Midbrain (tissue), 1 donor: ENCODE measurements around the gene STK4.

Experiments used
- DNase-seq: peaks from one replicate; lab custom pipeline; 2025; lab: John Stamatoyannopoulos, UW

The STK4 gene

DNA sequence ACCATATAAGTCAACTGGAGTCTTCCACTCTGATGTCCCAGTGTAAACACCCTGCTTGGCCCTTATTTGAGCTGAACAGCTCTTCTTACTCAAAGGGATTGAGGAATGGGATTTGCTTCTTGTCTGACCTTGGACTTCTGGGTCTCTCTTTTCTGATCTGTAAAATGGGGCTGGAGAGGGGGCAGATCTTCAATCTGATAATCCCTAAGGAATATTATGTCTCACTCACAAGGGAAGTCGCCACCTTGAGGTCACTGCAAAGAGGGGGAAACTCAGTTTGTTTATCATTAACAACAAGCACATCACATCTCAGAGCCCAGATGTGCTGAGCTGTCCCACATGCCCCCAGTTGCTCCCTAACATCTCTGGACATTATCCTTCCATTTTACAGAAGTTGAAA is 119.6 kb downstream of the STK4 start:
- DNase-seq = no peak

DNA sequence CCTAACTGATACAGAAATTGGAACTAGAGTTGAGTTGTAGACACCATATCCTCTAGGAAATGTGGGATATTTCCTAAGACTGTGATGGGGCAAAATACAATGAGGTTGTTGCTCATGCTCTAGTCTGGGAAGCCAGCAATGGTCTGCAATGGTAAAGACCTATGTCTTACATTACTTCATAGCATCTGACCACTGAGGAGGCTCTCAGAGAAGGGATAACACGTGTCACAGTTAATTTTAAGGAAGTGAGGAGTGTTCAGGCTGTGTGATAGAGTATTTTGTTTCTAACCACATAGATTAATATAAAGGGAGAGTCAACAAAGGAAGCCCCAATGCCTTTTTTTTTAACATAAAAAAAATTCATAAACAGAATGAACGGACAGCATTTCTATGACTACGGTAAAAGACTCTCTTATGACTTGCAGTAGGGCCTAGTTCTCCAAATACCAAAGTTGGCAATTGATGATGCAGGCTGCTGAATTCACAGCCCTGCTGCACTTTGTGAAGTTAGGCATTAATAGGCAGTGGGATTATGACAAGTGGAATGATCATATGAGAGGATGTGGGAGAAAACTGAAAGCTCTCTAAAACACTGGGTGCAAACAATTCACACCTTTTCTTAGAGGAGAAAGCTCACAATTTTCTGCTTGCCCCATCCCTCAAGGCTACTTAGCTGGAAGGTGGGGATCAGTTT is 120.9 kb downstream of the STK4 start:
- DNase-seq = no peak

DNA sequence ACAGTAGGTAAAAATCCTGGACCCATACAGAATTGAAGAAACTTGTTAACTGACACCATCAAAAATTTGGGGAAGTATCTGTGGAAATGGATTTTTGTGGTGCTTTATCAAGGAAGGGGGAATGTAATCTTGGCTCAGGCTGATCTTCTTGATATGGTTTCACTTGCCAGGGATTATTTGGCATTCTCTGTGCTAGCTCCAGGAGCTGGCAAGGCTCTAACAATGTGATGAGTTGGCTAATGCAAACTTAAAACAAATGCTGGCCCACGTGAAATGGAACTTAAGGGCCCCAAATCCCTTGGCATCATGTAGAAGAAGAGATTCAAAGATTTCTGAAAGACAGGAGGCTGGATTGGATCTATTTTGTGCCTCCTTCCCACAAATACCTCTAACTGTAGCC is 121.5 kb downstream of the STK4 start:
- DNase-seq = no peak

DNA sequence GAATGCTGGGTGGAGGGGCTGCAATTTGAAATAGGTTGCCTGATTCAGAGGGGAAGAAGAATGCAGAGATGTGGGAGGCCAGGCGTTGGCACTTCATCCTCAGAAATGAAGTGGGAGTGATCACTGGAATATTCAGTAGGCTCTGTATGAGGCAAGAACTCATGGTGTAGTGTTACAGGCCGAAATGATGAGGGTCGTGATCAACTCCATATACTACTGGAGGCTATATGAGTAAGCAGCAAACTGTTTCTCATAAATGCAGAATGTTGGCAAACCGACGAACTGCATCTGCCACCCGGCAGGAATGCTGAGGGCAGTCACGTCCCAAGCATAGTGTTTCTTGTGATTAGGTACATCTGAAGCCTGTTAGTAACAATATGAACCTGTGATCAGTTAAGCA is 121.9 kb downstream of the STK4 start:
- no peak for DNase-seq

DNA sequence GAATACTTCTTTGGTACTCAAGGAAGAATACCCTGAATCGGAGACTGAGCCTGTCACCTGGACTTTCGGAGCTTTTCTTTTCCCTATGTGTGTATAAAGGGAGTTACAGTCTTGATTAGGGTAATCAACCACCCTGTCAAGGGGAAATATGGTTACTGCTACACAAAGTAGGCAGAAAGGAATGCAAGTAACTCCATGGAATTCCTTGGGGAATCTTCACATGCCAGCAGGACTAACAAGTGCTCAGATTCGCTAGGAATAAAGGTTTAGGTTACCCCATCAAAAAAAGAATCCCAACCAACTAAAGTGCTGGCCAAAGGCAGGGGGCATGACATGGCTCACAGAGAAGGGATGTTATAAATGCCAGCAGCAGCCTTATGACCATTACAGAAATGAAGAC is 124.2 kb downstream of the STK4 start:
- DNase-seq = no peak

DNA sequence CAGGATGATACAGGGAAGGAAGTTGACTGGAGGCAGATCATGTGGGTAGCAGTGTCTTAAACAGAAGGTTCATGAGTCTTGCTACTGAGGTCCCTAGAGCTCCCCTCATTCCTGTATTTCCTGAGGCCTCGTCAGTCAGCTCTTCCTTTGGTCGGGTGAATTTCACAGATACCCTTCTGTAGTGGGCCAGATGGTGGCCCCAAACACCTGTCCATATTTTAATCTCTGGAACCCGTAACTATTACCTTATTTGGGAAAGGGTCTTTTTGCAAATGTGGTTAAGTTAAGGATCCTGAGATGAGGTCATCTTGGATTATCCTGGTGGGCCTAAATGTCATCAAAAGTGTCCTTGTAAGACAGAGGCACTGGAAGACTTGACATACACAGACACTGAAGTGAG is 125.1 kb downstream of the STK4 start:
- no peak for DNase-seq

DNA sequence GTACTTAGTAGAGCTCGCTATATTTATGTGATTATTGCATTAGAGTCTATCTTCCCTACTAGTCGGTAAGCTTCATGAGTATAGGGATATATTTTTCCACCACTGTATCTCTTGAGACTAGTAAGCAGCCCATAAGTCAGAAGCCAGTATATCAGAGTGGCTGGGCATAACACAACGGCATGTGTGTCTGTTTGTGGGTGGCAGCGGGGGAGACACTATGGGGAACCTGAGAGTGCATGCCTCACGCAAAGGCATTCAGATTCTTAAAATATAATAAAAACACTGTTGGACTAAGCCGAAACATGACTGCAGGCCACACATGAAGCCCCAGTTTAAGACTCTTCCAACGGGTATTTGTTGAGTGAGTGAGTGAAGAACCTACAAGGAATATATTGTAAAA is 126.6 kb downstream of the STK4 start:
- DNase-seq = no peak

DNA sequence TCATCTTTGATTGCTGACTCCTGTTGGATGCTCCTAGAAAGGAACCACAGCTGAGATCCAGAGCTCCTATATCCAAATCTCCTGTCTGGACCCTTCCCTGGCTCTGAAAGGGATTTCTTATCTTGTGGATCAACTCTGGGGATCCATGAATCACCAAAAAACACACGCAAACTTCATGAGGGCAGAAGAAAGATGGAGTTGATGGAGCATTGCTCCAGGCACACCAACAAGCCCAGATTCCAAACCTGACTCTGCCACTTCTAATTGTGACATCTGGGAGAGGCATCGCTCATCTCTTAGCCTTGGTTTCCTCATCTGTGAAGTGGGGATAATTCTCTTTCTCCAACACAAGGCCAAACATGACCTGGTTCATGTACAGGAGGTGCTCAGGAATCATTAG is 127.9 kb downstream of the STK4 start:
- DNase-seq = no peak

DNA sequence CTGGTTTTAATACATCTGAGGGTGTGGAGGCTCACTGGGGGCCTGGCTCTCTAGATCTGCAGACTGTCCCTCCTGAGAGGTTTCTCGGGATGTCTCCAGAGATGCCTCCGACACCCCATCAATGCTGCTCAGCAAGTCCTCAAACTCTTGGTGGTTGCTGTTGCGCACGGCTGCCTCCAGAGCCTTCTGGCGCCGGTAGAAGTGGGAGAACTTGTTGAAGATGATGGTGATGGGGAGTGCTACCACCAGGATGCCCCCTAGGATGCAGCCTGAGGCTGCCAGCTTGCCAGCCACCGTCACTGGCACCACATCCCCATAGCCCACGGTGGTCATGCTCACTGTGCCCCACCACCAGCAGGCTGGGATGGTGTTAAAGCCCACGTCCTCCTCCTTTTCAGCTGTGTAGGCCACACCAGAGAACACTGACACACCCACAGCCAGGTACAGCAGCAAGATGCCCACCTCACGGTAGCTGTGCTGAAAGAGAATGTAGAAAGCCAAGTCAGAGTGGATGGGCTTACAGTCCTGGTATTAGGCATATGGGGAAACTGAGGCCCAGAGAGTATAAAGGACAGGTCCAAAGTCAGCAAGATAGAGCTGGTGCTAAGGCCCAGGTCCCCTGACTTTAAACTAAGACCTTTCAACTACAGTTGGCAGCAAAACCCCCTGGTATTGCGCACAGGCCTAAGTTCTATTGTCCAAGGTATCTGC is 128.7 kb downstream of the STK4 start:
- DNase-seq = no peak

DNA sequence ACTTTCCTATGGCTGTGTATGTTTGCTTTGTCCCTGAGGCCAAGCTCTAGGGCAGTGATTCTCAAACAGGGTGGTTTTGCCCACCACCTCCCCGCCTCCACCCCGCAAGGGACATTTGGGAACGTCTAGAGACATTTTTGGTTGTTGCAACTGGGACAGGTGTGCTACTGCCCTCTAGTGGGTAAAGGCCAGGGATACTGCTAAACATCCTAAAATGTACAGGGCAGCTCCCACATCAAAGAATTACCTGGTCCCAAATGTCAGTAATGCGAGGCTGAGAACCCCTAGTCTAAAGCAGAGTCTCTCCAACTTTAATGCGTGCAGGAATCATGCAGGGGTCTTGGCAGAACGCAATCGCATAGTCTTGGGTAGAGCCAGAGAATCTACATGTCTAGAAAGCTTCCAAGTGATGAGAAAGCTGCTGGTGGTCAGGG is 129.5 kb downstream of the STK4 start:
- DNase-seq = peak; percentile 69

DNA sequence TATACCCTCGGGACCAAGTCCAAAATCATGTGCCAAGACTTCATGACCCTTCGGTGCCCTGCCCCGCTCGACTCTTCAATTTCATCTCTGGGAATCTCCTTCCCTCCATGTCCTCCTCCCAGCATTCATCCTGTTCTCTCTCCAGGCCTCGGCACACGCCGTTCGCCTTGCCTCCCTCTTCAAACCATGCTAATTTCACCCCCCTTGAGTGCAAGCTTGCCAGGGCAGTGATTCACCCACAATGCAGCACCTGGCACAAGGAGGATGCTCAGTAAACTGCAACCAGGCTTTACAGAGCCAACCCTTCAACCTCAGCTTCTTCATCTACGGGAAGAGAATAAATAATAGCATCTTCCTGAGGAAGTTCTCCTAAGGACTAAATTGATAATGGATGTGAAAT is 130.5 kb downstream of the STK4 start:
- no peak for DNase-seq

DNA sequence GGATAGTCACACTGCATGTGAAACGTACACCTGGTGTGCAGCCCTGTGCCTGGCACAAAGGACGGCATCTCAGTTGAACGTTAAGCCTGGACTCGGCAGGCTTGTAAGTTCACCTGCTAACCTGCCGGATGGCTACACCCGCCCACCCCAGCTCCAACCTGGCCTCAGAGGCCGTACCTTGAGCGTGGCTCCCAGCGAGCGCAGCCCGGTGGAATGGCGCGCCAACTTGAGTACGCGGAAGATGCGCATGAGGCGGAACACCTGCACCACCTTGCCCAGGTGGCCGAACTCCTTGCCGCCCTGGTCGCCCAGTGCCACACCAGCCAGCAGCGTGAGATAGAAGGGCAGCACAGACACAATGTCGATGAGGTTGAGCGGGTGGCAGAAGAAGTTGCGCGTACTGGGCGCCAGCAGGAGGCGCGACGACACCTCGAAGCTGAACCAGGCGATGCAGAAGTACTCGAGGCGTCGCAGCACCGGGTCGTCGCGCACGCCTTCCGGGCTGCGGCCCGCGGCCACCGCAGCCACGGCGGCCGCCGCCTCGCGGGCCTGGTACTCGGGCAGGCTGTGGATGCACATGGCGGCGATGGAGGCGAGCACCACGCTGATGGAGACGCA is 131.3 kb downstream of the STK4 start:
- no peak for DNase-seq

DNA sequence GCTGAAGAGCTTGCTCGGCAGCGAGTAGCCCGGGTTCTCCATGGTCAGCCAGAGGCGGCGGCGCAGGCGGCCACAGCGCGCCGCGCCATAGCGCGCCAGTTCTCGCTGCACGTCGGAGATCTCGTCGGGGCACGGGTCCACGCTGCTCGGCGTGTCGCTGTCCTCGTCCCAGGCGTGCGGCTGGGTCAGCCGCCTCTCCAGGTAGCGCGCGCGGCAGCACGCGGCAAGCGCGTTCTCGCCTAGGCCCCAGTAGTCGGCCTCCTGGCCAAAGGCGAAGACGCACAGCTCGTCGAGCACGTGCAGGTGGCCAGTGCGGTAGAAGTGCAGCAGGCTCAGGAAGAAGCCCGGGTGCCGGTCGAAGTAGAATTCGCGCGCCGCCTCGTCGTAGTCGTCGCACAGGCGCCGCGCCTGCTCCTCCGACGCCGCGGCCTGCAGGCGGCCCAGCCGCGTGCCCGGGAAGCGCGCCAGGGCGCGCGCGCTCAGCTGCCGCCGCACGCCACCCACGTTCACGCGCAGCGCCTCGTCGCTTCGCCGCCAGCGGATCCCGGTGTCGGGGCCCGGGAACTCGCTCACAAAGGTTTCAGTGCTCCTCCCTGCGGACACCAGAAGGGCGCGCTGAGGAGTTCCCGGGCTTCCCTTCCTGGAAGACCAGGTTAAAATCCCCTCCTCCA is 131.9 kb downstream of the STK4 start:
- no peak for DNase-seq

DNA sequence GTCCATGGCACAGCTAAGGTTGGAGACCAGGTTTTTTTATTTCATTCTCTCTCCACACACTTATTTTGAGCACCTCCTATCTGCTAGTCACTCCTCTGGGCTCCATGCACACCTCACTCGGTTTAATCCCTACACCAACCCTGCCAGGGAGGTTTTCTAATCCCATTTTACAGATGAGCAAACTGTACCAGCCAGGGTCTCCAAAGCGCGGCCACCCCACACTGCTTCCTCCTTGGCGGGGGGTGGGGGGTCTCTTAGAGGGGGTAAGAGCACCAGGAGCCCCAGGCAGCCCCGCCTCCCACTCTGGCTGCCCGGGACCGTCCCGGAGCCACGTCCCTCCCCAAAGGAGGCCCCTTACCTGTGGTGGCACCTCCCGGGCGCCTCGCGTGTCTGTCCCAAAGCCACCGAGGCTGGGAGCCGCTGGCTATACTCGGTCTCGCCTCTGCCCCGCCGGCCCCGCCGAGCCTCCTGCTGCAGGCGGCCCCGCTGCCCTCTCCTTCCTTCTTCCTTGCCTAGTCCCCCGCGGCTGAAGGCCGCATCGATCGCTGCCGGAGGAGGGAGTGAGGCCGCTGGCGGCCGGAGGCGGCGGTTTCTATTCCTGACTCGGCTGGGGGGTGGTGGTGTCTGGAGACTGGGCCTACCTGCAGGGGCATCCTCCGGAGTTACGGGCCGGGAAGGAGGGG is 134.4 kb downstream of the STK4 start, which contains the start of gene KCNS1:
TSS of gene KCNS1 (minus strand) at position 565 of the 683 bp plus-strand sequence. CDS start 1,891 bp downstream, outside the sequence.
- DNase-seq = no peak

DNA sequence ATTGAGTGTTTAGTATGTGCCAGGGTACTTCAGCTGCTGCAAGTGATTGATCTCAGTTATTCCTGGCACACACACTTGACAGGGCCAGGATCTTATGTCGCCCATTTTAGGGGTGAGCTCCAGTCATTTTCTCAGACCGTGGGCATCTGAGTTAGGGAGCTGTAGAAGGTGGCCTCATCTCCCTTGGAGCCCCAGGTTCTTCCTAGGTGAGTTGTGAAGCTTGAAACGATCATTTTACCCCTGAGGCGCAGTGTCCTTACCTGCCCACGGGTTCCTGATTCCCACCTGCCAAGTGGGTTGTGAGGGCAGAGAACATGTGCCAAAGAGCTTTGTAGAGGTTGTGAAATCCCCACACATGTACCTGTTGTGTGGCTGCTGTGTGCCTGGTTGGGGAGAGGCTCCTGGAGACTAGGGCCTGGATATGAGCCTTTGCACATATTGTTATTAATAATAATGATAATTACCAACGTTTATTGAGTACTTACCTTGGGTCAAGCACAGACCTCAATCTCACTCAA is 135.1 kb downstream of the STK4 start:
- no peak for DNase-seq

DNA sequence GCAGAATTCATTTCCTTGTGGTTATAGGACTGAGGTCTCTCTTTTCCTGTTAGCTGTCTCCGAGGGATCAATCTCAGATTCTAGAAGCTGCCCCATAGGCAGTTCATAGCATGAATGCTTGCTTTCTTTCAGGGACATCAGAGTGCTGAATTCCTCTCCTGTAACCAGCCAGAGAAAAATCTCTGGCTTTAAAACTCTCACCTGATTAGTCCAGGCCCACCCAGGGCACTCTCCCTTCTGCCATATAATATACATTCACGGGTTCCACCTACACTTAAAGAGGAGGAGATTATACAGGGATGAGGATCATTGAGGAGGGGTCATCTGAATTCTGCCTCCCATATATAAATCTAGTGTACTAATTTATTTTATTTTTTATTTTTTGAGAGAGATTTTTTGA is 136.8 kb downstream of the STK4 start:
- no peak for DNase-seq

DNA sequence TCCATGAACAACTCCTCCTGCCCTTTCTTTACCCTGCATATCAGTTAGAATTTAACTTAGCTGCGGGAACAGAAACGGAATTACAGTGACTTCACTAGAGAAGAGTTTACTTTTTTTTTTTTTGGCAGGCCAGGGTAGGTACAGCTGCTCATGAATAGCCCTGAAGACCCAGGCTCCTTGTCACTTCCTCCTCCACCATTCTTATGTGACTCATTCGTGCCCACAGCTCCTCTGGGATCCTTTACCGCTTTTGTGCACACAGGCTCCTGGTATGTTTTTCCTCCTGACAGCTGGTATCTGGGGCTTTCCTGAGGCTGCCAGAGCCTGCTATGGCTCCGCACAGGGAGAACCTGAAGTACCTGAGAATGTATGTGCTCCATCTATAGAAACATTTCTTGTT is 138.5 kb downstream of the STK4 start:
- DNase-seq = no peak

DNA sequence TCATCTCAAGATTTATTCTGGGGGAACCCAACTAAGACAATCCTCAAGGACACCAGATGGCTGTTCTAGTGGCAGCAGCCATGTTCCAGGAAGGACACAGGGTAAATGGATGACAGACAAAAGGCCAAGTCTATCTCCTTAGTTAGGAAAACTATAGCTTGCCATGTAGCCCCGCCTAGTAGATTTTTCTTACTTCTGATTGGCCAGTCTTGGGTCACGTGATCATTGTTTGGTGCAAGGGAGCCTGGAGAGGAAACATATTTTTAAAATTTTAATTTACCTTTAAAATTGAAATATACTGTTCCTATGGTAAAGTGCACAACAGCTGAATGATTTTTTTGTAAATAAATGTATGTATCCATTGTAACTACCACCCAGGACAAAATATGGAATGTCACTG is 139.0 kb downstream of the STK4 start:
- DNase-seq = no peak

DNA sequence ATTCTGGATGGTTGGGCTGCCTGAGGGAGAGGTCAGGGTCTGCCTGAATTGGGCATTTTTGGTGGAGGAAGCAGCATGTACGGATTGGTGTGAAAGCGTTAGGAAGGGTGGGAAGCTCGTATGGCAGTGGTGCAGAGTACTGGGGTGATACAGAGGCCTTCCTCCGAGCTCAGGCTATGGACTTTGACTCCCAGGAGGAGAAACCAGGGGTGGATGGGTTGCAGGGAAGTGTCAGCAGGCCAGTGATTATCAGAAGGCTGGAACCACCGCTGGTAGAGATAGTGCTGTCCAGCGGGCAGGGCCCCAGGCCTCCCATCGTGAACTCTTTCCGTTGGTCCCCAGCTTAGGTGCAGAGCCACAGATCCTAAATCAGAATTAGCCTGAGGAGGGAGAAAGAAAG is 143.3 kb downstream of the STK4 start:
- DNase-seq = no peak

DNA sequence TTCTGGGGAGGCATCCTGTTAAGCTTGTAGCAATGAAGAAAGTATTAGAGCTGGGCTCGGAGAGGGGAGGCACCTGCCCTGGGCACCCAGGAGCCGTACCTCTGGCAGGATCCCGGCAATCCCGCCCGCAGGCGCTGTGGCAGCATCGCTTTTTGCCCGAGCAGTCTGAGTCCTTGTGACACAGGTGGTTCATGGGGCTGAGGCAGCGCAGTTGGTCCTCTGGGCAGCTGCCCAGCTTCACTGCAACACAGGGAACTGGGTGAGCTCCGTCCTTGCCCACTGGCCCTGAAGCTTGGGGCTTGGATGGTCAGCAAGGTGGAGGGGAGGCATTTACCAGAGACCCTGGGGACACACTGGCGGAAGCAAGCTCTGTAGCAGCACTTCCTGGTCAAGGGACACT is 144.0 kb downstream of the STK4 start:
- DNase-seq = no peak

DNA sequence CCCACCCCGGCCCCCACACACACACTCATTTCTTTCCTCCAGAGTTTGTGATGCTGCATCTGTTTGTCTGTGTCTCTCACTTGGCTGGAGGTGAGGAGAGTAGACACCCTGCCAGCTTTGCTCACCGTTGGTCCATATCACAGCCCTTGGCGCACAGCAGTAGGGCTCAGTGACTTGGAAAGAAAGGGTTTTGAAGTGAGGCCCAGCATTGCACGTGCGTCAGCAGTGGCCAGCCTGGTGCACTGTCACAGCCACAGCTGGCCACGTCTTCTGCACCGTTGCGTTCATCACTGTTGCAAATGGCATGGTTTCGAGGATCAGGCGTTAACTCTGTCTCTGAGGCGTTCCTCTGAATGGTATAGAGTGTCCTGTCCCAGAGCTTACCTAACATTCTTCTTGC is 145.0 kb downstream of the STK4 start:
- no peak for DNase-seq
